Right lobe of liver (tissue), 6 donors: ENCODE data around the gene NOS1AP. TPM values are rescaled to one million over a fixed set of nuclear protein-coding genes. Genes with fewer than 3 reads are reported as not detected.

Source experiments
- ATAC-seq, 4 donors: fragments of 200-7000 bp; cut with Tn5 transposase; one replicate each; pipeline ENCODE4 v1.9.1; 2020; ENCODE audit warnings: mild to moderate bottlenecking in 4 of 4, moderate library complexity in 4 of 4
- DNase-seq, 3 donors: peaks; one replicate each; pipeline ENCODE4 v3.0.0-alpha.2; 2020
- H3K27ac ChIP-seq, 3 donors: fragments of 200-600 bp; one replicate each; pipeline ENCODE4 v1.8.0; 2022
- H3K27me3 ChIP-seq, 2 donors: fragments of 200-600 bp; one replicate each; pipeline ENCODE4 v1.8.0; 2022
- H3K36me3 ChIP-seq, 4 donors: fragments of 200-600 bp; sonication (generic) in 1 of 4; one replicate each; pipeline versions ENCODE4 v1.5.1 to v1.8.0; 2017 to 2022; ENCODE audit warnings: control low read depth in 1 of 4
- H3K4me1 ChIP-seq, 4 donors: fragments of 200-600 bp; sonication (generic) in 1 of 4; one replicate each; pipeline versions ENCODE4 v1.5.1 to v1.8.0; 2017 to 2022; ENCODE audit warnings: control low read depth in 1 of 4
- H3K4me3 ChIP-seq, 3 donors: fragments of 200-600 bp; one replicate each; pipeline ENCODE4 v1.8.0; 2022
- H3K9me3 ChIP-seq, 4 donors: fragments of 200-600 bp; sonication (generic) in 1 of 4; one replicate each; pipeline versions ENCODE4 v1.5.1 to v1.8.0; 2017 to 2022; ENCODE audit warnings: control low read depth in 1 of 4
- POLR2A ChIP-seq: fragments of 450-650 bp; IDR thresholded peaks from one replicate; pipeline ENCODE4 v1.6.1; 2017; ENCODE audit warnings: antibody characterized with exemption, mild to moderate bottlenecking
- WGBS: methylation state at CpG from one replicate; pipeline ENCODE4 v1.1.6; 2018; ENCODE audit warnings: low coverage, low lambda C conversion rate; ENCODE audit not compliant: insufficient coverage; ENCODE audit errors: missing lambda C conversion rate; 5-methylcytosine and 5-hydroxymethylcytosine counted together
- intact Hi-C, 2 donors: fragments of 100-400 bp; cut with DNase I; formaldehyde crosslinking; loops; one replicate each; pipeline versions ENCODE4 v1.11.2 to v1.14.1; 2022
- total RNA-seq, 6 experiments: library from RNA; depleted of rRNA in 2 of 6; stranded (reverse); fragments of >200 nt in 2 of 6; fragmentation: NEBNext Ultra II Directional in 3 of 6; extraction: Animal tissue kit (Norgen Biotek cat#: 25700) in 3 of 6; gene quantifications; one replicate each; pipeline versions ENCODE4 v1.1.0 to v1.2.4, GENCODE V29; 2016 to 2023
- TF ChIP-seq, protein P1 (sequence below), 4 donors: fragments of 200-600 bp in 3 of 4; fragments of 450-650 bp in 1 of 4; IDR thresholded peaks; one replicate each; pipeline versions ENCODE4 v1.5.1 to v1.8.0; 2016 to 2022; ENCODE audit warnings: antibody characterized with exemption in 4 of 4, mild to moderate bottlenecking in 2 of 4
- donor health status: DM: no; HTN: yes; CAD: no.
- donor health status: DM: no; HTN: no; CAD: no.
- donor health status: DM: no; HTN: no; CAD: no.
- donor health status: DM: no; HTN: yes; CAD: no.
- donor health status: DM: no; HTN: yes; CAD: no.

NOS1AP gene
- total RNA-seq, 6 experiments from 2014 or later: 4.7 to 24.8 (median 11.6) TPM

DNA sequence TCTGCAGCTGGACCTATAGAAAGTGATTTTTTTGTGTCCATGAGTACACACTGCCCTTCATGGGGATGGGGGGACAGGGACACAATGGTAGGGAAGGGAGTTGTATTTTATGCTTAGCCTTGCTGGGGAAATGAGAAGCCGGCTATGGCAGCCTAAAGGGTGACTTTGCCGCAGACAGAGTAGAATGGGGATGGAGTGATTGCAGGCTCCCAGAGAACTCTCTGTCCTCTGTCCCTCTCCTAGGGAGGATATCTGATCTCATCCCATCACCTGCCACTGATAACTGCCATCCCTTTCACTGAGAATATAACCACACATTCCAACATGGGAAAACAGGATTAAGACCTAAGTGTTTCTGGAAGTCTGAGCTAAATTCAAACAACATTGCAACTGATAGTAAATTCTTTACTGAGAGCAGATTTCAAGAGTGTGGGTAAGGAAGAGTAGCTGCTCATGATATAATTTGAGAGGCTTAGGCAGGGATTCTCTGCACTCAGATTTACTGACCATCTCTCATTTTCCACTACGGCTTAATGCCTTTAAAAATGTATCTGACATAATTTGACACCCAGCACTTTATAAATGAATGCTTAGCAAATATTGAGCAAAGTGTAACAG is 328.6 kb downstream of the NOS1AP start:
- no peak for ATAC-seq
- no peaks in the 10 kb centered on the region for H3K27me3 ChIP-seq
- intact Hi-C loops: no loop called here
- H3K4me1 ChIP-seq: no peaks in the 10 kb centered on the region
- no peak for TF ChIP-seq POLR2A
- TF ChIP-seq, protein P1, sequence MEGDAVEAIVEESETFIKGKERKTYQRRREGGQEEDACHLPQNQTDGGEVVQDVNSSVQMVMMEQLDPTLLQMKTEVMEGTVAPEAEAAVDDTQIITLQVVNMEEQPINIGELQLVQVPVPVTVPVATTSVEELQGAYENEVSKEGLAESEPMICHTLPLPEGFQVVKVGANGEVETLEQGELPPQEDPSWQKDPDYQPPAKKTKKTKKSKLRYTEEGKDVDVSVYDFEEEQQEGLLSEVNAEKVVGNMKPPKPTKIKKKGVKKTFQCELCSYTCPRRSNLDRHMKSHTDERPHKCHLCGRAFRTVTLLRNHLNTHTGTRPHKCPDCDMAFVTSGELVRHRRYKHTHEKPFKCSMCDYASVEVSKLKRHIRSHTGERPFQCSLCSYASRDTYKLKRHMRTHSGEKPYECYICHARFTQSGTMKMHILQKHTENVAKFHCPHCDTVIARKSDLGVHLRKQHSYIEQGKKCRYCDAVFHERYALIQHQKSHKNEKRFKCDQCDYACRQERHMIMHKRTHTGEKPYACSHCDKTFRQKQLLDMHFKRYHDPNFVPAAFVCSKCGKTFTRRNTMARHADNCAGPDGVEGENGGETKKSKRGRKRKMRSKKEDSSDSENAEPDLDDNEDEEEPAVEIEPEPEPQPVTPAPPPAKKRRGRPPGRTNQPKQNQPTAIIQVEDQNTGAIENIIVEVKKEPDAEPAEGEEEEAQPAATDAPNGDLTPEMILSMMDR (IDR thresholded peaks at IDR 0.05): no peak
- DNase-seq: no peak
- H3K9me3 ChIP-seq: no peaks in the 10 kb centered on the region
- no peak overlapping the region for H3K4me3 ChIP-seq
- WGBS: 43% methylated on average over 1 of the region's 3 CpGs
- H3K27ac ChIP-seq: no peak overlapping the region
- no peaks in the 10 kb centered on the region for H3K36me3 ChIP-seq

DNA sequence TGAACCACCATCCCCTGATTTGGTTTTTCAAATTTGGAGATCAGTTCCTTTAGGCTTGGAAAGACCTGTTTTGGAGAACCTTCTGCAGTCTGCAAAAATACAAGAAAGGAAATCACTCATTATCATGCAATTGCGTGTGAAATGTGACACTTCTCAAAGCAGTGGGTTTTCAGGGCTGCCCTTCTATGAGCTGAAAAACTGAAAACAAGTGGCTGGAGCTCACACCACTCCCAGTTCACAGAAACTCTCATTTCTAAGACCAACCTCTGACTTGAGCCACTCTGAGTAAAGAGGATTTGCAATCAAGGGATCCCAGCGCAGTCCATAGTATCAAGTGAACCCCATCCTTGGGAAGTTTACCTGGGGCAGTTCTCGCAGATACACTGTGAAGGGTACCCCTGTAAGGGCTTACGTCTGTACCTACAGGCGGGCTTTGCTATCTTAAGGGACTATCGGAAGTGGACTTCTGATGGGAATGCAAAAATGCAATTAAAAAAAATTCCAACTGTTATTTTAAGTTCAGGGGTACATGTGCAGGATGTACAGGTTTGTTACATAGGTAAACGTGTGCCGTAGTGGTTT is 329.6 kb downstream of the NOS1AP start:
- ATAC-seq: no peak
- no peak overlapping the region for H3K27ac ChIP-seq
- DNase-seq: no peak
- 68% methylated on average over 8 of the region's 8 CpGs for WGBS
- H3K36me3 ChIP-seq: no peaks in the 10 kb centered on the region
- intact Hi-C loops: no loop called here
- H3K4me1 ChIP-seq: no peaks in the 10 kb centered on the region
- H3K27me3 ChIP-seq: no peaks in the 10 kb centered on the region
- H3K4me3 ChIP-seq: no peak overlapping the region
- H3K9me3 ChIP-seq: no peaks in the 10 kb centered on the region
- no peak for TF ChIP-seq POLR2A
- TF ChIP-seq, protein P1 (IDR thresholded peaks at IDR 0.05): no peak

DNA sequence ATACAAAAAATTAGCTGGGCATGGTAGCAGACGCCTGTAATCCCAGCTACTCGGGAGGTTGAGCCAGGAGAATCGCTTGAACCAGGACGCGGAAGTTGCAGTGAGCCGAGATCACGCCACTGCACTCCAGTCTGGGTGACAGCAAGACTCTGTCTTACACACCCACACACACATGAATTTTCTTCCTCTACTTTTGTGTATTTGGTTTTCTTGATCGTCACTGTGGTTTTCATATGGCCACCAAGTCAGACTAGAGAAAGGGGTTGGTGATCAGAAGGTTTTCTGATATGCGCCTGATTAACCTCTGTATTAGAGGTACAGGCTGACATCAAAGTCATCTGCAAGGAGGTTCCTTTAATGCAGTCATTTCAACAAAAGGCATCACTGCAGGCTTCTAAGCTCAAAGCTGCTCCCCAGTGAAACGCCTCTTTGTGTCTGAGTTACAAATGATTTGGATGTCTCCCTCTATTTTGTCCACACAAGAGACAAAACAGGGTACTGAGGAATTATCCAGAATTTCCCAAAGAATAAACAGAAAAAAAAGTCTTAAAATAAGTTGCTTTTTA is 331.4 kb downstream of the NOS1AP start:
- intact Hi-C loops: no loop called here
- ATAC-seq (no peak), DNase-seq (no peak)
- Histone ChIP-seq H3K36me3 (no peaks in the 10 kb centered on the region), H3K4me1 (no peaks in the 10 kb centered on the region), H3K27ac (no peak overlapping the region), H3K27me3 (no peaks in the 10 kb centered on the region), H3K9me3 (no peaks in the 10 kb centered on the region), H3K4me3 (no peak overlapping the region)
- TF ChIP-seq, protein P1 (IDR thresholded peaks at IDR 0.05): no peak
- no peak for TF ChIP-seq POLR2A
- 82% methylated on average over 10 of the region's 10 CpGs for WGBS

DNA sequence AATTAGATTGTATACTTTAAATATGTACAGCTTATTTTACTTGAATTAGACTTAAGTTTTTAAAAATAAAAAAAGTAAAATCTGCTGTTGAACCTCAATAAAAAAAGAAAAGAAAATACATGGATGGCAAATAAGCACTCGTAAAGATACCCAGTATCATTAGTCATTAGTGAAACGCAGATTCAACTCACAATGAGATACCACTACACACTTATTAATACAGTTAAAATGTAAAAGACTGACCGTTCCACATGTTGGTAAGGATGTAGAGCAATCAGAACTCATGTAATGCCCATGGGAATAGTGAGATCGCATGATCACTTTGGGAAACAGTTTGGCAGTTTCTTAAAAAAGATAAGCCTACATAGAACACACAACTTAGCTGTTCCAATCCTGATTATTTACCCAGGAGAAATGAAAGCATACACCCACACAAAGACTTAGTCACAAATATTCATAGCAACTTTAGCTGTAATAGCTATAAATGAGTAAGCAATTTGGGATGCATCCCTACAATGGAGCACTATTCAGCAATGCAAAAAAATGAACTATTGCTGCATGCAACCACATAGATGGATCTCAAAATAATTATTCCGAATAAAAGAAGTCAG is 335.2 kb downstream of the NOS1AP start:
- Histone ChIP-seq H3K36me3 (no peaks in the 10 kb centered on the region), H3K27me3 (no peaks in the 10 kb centered on the region), H3K27ac (no peak overlapping the region), H3K4me3 (no peak overlapping the region), H3K9me3 (no peaks in the 10 kb centered on the region), H3K4me1 (no peaks in the 10 kb centered on the region)
- intact Hi-C loops: no loop called here
- ATAC-seq (no peak), DNase-seq (no peak)
- WGBS: 68% methylated on average over 5 of the region's 5 CpGs
- TF ChIP-seq POLR2A: no peak
- TF ChIP-seq, protein P1 (IDR thresholded peaks at IDR 0.05): no peak
